GM18873 (cell line): ENCODE measurements around the gene ZNF76.

ENCODE experiments used
- ATAC-seq: cut with Tn5 transposase; IDR thresholded peaks from one replicate; pipeline ENCODE4 v1.9.1; 2021; ENCODE audit warnings: mild to moderate bottlenecking, moderate library complexity, moderate number of reproducible peaks; ENCODE audit not compliant: unreplicated experiment, low FRiP score

ZNF76 gene

GRCh38 chr6:35264550-35265274, 5.2 kb downstream of the ZNF76 start:
- no peak for ATAC-seq

- no peak for ATAC-seq
These were observed 6.0 kb downstream of the ZNF76 start for GRCh38 chr6:35265523-35265922.

- no peak for ATAC-seq
These were observed 7.9 kb downstream of the ZNF76 start for GRCh38 chr6:35267446-35267845.

- ATAC-seq, result no peak
These were observed 8.4 kb downstream of the ZNF76 start for GRCh38 chr6:35267897-35268296.

GRCh38 chr6:35272005-35272404, 12.5 kb downstream of the ZNF76 start:
- ATAC-seq, result no peak

DNA sequence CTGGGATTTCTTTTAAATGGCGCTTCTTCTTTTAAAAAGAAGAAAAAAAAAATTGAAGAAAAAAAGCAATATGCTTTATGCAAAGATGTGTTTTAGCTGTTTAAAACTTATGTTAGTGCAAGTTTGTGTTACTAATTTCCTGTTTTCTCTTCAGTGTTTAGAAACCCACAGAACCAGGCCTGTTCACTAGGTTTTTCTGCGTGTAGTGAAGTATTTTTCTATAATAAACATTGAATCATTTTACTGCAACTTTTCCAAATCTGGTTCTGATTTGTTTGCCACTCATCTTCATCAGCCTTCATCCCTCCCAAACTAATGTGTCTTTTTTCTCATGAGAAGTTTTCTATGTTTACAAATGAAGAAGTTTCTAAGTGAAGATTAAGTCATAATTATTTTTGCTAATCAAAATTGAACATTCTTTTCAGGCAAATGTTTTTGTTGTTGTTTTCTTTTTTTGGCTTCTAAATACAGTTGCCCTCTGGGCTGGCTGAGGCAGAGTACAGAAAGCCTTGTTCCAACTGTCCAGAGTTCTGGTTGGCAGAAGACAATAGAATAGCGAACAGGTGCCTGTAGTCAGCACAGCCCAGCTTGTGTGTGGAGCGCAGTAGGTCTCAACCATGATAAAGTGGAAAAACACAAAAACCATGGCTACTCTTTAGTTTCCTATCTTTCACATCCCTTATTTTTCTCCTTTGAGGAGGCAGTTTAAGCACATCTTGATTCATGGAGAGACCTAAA, 14.5 kb downstream of the ZNF76 start:
- ATAC-seq, result no peak

DNA sequence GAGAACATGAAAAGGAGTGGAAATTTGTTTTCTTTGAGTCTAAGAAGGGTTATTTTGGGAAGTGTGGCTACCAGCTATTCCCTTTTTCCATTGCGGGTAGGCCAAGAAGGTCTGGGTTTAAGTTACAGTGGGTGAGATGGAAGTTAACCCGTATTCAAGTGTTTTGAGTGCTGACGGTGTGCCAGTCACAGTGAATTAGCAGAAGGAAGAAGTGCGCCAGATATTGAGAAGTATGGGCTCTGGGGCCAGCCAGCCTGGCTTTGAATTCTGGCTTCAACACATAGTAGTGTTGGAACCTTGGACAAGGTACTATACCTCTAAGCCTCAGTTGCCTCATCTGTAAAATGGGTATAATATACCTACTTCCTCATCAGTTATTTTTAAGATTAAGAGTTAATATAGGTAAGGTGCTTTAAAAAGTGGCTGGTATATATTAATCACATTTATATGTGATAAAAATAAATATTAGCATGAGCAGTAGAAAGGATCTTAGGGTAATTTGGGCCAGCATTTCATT, 16.3 kb downstream of the ZNF76 start:
- no peak for ATAC-seq

DNA sequence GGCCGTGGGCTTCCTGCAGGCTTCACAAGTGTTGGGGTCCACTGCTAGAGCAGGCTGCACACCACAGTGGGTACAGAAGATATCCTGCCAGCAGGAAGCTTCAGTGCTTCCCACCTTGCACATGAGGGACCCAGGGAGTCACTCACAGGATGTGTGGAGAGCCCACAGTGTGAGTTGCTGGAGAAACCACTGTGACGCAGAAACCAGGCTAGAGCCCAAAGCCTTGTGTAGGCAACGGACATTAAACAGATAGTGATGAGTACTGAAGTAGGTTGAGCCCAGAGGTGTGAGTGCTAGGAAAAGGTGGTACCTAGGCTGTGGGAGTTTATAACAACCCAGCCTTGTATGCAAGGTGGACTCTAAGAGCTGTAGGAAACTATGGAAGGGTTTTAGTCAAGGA, 19.2 kb downstream of the ZNF76 start:
- no peak for ATAC-seq

DNA sequence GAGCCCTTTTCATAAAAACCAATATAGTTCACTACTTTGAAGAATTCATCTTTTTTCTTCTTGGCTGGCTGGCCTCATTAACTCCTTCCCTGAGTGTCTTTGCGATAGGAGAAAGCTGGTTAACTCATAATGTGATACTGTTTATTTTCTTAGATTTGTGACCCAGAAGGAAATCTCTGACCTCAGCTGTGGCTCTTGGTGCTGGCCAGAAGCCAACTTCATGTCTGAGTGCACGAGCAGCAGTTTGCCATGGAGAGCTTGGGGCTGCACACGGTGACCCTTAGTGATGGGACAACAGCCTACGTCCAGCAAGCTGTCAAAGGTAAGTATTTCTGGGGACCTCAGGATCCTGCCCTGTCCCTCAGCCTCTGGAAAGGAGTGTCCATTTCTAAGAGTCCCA, 21.4 kb downstream of the ZNF76 start:
- no peak for ATAC-seq

DNA sequence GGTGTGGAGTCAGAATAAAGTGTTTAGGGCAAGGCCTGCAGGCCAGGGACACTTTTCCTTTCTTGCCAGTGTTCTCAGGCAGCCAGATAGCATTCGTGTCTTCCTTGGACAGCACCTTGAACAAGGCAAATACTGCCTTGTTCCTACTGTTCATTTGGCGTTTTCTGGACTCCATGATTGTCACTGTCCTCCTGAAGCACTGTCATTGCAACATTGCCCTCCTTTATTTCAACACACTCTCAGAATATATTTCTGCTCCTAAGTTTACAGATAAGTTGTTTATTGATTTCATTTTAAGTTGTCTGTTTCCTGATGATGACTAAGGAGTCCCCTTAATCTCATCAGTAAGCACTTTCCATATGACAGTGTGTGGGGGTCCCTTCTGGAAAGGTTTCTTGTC, 22.9 kb downstream of the ZNF76 start:
- ATAC-seq, result no peak

GRCh38 chr6:35283361-35283760, 23.8 kb downstream of the ZNF76 start:
- no peak for ATAC-seq

DNA sequence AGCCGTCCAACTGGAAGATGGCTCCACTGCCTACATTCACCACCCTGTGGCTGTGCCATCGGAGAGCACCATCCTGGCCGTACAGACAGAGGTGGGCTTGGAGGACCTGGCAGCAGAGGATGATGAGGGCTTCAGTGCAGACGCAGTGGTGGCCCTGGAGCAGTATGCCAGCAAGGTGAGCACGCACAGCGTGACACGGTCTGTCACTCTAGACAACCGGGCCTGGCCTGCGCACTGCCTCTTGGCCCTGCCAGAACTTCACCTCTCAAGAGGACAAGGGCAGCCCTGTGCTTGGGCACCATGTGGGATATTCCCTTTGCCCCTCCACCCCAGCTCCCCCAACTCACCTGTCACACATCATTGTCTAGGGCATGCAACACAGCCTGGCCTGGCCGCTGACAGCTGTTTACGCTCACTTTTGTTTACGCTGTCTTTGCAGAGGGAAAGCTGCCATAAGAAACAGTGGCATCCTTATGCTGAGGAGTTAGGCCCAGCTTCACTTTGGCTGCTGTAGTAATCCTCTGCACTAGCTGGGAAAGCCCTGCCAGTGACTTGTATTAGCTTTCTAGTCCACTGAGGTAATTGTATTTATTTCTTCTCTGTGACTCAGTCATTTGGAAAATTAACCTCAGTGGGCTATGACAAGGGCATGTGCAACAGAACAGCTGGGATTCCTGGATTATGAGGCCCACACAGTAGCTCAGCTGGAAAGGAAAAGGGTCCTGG, 28.3 kb downstream of the ZNF76 start:
- no peak for ATAC-seq

DNA sequence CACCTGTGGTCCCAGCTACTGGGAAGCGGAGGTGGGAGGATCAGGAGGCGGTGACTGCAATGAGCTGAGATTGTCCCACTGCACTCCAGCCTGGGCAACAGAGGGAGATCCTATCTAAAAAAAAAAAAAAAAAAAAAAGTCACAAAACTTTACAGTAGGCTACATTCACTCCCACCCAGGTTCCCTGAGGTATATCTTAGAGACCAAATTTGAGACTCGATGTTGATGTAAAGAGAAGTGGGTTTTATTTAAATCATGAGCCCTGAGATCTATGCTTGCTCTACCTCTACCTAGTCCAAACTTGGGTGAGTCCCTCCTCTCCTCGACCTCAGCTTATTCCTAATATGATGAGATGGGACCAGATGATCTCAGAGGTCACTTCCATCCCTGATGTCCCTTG, 29.3 kb downstream of the ZNF76 start:
- no peak for ATAC-seq

- ATAC-seq, result no peak
These were observed 32.0 kb downstream of the ZNF76 start for GRCh38 chr6:35291491-35291890.

DNA sequence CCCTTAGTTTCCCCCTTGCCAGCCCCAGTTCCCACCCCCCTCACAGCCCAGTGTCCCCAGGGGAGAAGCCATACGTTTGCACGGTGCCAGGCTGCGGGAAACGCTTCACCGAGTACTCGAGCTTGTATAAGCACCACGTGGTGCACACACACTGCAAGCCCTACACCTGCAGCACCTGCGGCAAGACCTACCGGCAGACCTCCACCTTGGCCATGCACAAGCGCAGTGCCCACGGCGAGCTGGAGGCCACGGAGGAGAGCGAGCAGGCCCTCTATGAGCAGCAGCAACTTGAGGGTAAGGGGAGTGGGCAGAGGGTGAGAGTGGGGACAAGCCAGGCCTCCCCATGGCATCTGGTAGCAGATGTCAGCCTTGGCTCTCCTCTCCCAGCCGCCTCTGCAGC, 33.0 kb downstream of the ZNF76 start:
- no peak for ATAC-seq

- ATAC-seq, result no peak
These were observed 34.1 kb downstream of the ZNF76 start for GRCh38 chr6:35293681-35294080.

DNA sequence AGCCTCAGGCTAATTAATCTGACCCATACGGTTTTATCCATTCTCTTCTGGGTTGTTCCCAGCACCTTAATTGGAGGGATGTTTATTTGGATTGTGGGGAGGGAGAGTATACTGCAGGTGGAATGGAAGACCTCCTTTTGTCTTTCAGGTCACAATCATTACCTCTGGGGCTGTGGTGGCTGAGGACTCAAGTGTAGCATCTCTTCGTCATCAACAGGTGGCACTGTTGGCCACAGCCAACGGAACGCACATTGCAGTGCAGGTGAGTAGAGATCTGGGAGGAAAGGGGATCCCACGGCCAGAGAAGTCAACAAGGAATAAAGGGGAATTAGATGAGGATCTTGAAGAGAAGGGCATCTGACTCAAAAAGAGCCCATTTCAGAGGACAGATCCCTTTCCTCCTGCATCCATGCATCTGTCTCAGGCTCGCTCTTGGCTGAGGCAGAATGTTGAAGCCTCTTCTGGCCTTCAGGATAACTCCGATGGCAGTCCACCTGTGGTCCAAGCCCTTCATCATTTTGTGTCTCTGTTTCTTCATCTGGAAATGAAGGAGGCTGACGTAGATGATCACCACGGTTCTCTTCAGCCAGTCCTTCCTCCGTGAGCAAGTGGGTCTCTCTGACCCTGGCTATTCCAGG, 34.9 kb downstream of the ZNF76 start:
- ATAC-seq, result no peak

DNA sequence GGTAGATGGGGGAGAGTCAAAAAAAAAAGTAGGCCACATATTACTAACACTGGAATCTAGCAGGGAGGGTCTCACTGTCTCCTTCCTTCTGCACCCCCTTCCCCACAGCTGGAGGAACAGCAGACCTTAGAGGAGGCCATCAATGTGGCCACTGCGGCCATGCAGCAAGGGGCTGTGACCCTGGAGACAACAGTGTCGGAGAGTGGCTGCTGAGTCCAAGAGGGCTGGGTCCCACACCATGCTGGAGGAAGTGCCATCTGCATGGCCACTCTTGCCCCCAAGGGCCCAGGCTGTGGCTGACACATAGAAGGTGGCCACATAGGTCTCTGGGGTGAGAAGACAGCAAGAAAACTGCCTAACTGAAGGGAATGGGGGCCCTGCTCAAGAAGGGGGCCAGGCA, 35.5 kb downstream of the ZNF76 start:
- no peak for ATAC-seq

- ATAC-seq, result no peak
These were observed 36.2 kb downstream of the ZNF76 start for GRCh38 chr6:35295521-35296315.
